Measurements from ENCODE around the gene NDC1.

GRCh38 chr1:53717025-53717804 lies 120.9 kb downstream of the NDC1 start:
- TF ChIP-seq CTCF (IDR thresholded peaks at IDR 0.05) = no peak
- TF ChIP-seq POLR2A (IDR thresholded peaks at IDR 0.05) = no peak
